ENCODE data around the gene TRIM33. TPM values are rescaled to one million over a fixed set of nuclear protein-coding genes. Genes with fewer than 3 reads are reported as not detected.
"Not testable (repeated sequence)": the region's sequence is repeated elsewhere in the genome, so short reads cannot be mapped to it uniquely, and the experiment has no call there.

The TRIM33 gene
- total RNA-seq, 3 donors from 2014 or later (not counting 1 experiment from before 2014, with no cell fraction given): 70.6 to 91.5 (median 86.1) TPM

GRCh38 chr1:114368560-114369255, 142.3 kb downstream of the TRIM33 start:
- Mint-ChIP-seq H3K36me3 (peaks cover 3% of the 10 kb centered on the region), H3K4me3 (no peak overlapping the region), H3K27ac (no peak overlapping the region), H3K4me1 (no peaks in the 10 kb centered on the region), H3K27me3 (ENCODE audit: low read depth in 2 of 2) (peaks cover 0 to 4% of the 10 kb centered on the region in 2 donors), H3K9me3 (peaks cover 0 to 4% of the 10 kb centered on the region in 2 donors)
- H3K36me3 ChIP-seq (ENCODE audit: control insufficient read depth, insufficient read depth, low read length): no peaks in the 10 kb centered on the region
- no peaks in the 10 kb centered on the region for H3K4me1 ChIP-seq (ENCODE audit: control insufficient read depth, insufficient read depth, low read length)
- H3K9me3 ChIP-seq (ENCODE audit: control insufficient read depth, insufficient read depth, low read length): peaks cover 15% of the 10 kb centered on the region
- ATAC-seq (no peak), DNase-seq (no peak)
- 92% methylated on average over 14 of the region's 15 CpGs for WGBS (ENCODE audit: insufficient coverage)
- no peak overlapping the region for H3K4me3 ChIP-seq (ENCODE audit: low read length)
- H3K27me3 ChIP-seq (ENCODE audit: control insufficient read depth, insufficient read depth, low read length): no peaks in the 10 kb centered on the region
- no peak overlapping the region for H3K27ac ChIP-seq (ENCODE audit: low read length)
- intact Hi-C loops (cut with micrococcal nuclease): no loop called here
- TF ChIP-seq, protein P1, sequence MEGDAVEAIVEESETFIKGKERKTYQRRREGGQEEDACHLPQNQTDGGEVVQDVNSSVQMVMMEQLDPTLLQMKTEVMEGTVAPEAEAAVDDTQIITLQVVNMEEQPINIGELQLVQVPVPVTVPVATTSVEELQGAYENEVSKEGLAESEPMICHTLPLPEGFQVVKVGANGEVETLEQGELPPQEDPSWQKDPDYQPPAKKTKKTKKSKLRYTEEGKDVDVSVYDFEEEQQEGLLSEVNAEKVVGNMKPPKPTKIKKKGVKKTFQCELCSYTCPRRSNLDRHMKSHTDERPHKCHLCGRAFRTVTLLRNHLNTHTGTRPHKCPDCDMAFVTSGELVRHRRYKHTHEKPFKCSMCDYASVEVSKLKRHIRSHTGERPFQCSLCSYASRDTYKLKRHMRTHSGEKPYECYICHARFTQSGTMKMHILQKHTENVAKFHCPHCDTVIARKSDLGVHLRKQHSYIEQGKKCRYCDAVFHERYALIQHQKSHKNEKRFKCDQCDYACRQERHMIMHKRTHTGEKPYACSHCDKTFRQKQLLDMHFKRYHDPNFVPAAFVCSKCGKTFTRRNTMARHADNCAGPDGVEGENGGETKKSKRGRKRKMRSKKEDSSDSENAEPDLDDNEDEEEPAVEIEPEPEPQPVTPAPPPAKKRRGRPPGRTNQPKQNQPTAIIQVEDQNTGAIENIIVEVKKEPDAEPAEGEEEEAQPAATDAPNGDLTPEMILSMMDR (IDR thresholded peaks at IDR 0.05): no peak

- peaks cover 0 to 4% of the 10 kb centered on the region in 2 donors for H3K9me3 Mint-ChIP-seq
- peaks cover 10% of the 10 kb centered on the region for H3K36me3 Mint-ChIP-seq
- ATAC-seq (no peak), DNase-seq (no peak)
- H3K4me1 Mint-ChIP-seq: no peaks in the 10 kb centered on the region
- peaks cover 22% of the 10 kb centered on the region for H3K9me3 ChIP-seq (ENCODE audit: control insufficient read depth, insufficient read depth, low read length)
- H3K4me1 ChIP-seq (ENCODE audit: control insufficient read depth, insufficient read depth, low read length): no peaks in the 10 kb centered on the region
- H3K27ac Mint-ChIP-seq: no peak overlapping the region
- no peak overlapping the region for H3K4me3 ChIP-seq (ENCODE audit: low read length)
- no peaks in the 10 kb centered on the region for H3K27me3 ChIP-seq (ENCODE audit: control insufficient read depth, insufficient read depth, low read length)
- peaks cover 0 to 4% of the 10 kb centered on the region in 2 donors for H3K27me3 Mint-ChIP-seq (ENCODE audit: low read depth in 2 of 2)
- intact Hi-C loops (cut with micrococcal nuclease): no loop called here
- TF ChIP-seq, protein P1 (IDR thresholded peaks at IDR 0.05): no peak
- no peaks in the 10 kb centered on the region for H3K36me3 ChIP-seq (ENCODE audit: control insufficient read depth, insufficient read depth, low read length)
- WGBS (ENCODE audit: insufficient coverage): 82% methylated on average over 2 of the region's 2 CpGs
- H3K4me3 Mint-ChIP-seq: no peak overlapping the region
- no peak overlapping the region for H3K27ac ChIP-seq (ENCODE audit: low read length)
Observed at GRCh38 chr1:114367810-114368209, 143.2 kb downstream of the TRIM33 start.

- H3K36me3 ChIP-seq (ENCODE audit: control insufficient read depth, insufficient read depth, low read length); H3K4me1 ChIP-seq (ENCODE audit: control insufficient read depth, insufficient read depth, low read length); ATAC-seq; H3K27ac ChIP-seq (ENCODE audit: low read length); H3K27ac Mint-ChIP-seq; H3K27me3 Mint-ChIP-seq (ENCODE audit: low read depth in 2 of 2); H3K4me3 Mint-ChIP-seq; DNase-seq; H3K4me3 ChIP-seq (ENCODE audit: low read length); H3K27me3 ChIP-seq (ENCODE audit: control insufficient read depth, insufficient read depth, low read length); H3K4me1 Mint-ChIP-seq; H3K9me3 Mint-ChIP-seq; intact Hi-C loops (cut with micrococcal nuclease): not testable (repeated sequence)
- H3K9me3 ChIP-seq (ENCODE audit: control insufficient read depth, insufficient read depth, low read length): peaks cover 41% of the 10 kb centered on the region
- WGBS (ENCODE audit: insufficient coverage): 86% methylated on average over 1 of the region's 2 CpGs
- H3K36me3 Mint-ChIP-seq: peaks cover 27% of the 10 kb centered on the region
Observed at GRCh38 chr1:114363230-114363629, 147.8 kb downstream of the TRIM33 start.

GRCh38 chr1:114359791-114360190, 151.2 kb downstream of the TRIM33 start:
- Histone ChIP-seq H3K4me1 (ENCODE audit: control insufficient read depth, insufficient read depth, low read length) (no peaks in the 10 kb centered on the region), H3K9me3 (ENCODE audit: control insufficient read depth, insufficient read depth, low read length) (peaks cover 35% of the 10 kb centered on the region), H3K27ac (ENCODE audit: low read length) (no peak overlapping the region), H3K4me3 (ENCODE audit: low read length) (no peak overlapping the region), H3K36me3 (ENCODE audit: control insufficient read depth, insufficient read depth, low read length) (no peaks in the 10 kb centered on the region), H3K27me3 (ENCODE audit: control insufficient read depth, insufficient read depth, low read length) (no peaks in the 10 kb centered on the region)
- 94% methylated on average over 1 of the region's 1 CpG for WGBS (ENCODE audit: insufficient coverage)
- Mint-ChIP-seq H3K36me3 (peaks cover 27% of the 10 kb centered on the region), H3K27me3 (ENCODE audit: low read depth in 2 of 2) (peaks cover 0 to 2% of the 10 kb centered on the region in 2 donors), H3K4me1 (no peaks in the 10 kb centered on the region), H3K27ac (no peak overlapping the region), H3K4me3 (no peak overlapping the region), H3K9me3 (no peaks in the 10 kb centered on the region)
- intact Hi-C loops (cut with micrococcal nuclease): no loop called here
- TF ChIP-seq, protein P1 (IDR thresholded peaks at IDR 0.05): no peak
- DNase-seq (no peak), ATAC-seq (no peak)
